Right lung (tissue), 5 donors: ENCODE results near the gene ARMC6. TPM values are rescaled to one million over a fixed set of nuclear protein-coding genes. Genes with fewer than 3 reads are reported as not detected.
"Not testable (repeated sequence)": the region's sequence is repeated elsewhere in the genome, so short reads cannot be mapped to it uniquely, and the experiment has no call there.

ENCODE experiments used
- DNase-seq, 2 donors: peaks; one replicate each; pipeline ENCODE4 v3.0.0-alpha.2; 2013
- polyA plus RNA-seq, 5 donors: library from polyadenylated mRNA; unstranded; fragments of 120-200 nt; gene quantifications; one replicate each; pipeline versions ENCODE4 v1.2.1 to v1.2.3, GENCODE V29; 2013; ENCODE audit warnings: inconsistent platforms in 1 of 5, low replicate concordance in 1 of 5; ENCODE audit not compliant: insufficient read length in 5 of 5, insufficient read depth in 1 of 5

Gene ARMC6
- polyA plus RNA-seq, 5 donors, result 26.6 to 43.7 (median 33.1) TPM

DNA sequence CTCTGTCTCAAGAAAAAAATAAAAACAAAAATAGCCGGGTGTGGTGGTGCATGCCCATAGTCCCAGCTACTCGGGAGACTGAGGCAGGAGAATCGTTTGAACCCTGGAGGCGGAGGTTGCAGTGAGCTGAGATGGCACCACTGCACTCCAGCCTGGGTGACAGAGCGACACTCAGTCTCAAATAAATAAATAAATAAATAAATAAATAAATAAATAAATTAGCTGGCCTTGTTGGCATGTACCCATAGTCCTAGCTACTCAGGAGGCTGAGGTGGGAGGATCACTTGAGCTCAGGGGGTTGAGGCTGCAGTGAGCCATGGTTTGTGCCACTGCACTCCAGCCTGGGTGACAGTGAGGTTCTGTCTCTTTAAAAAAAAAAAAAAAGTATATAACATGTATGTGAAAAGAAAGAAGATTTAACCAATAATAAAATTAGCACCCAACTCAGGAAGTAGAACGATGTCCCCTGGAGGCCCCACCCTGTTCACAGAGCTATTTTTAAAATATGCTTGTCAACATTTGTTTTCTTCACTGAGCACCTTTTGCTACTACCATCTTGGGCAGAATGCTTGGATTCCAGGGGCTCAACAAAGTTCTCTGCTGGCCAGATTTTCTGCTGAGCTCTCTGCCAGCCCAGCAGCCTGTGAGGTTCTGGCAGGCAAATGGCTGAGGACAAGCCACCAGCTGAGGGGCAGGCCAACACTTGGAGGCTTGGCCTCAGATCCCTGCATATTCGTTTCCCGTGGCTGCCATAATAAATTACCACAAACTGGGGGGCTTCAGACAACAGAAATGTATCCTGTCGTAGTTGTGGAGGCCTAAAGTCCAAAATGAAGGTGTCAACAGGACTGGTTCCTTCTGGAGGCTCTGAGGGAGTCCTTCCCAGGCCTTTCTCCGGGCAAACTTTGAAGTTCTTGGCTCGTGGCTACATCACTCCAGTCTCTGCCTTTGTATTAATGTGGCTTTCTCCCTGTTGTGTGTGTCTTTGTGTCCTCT, 35.6 kb downstream of the ARMC6 start:
- no peak for DNase-seq

DNA sequence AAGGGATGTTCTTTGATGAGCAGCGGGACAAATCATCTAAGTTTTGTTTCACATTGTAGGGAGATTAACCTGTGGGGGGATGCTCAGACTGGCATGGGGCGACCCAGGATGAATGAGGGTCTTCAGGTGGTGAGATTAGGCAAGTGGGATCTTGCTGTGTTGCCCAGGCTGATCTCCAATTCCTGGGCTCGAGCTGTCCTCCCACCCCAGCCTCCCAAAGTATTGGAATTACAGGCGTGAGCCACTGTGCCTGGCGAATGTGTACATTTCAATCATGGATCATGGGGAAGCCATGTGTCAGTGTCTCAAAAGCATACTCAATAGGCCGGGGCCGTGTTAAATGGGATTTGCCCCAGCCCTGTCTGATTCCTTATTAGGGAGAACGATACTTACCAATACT, 38.5 kb downstream of the ARMC6 start:
- no peak for DNase-seq

DNA sequence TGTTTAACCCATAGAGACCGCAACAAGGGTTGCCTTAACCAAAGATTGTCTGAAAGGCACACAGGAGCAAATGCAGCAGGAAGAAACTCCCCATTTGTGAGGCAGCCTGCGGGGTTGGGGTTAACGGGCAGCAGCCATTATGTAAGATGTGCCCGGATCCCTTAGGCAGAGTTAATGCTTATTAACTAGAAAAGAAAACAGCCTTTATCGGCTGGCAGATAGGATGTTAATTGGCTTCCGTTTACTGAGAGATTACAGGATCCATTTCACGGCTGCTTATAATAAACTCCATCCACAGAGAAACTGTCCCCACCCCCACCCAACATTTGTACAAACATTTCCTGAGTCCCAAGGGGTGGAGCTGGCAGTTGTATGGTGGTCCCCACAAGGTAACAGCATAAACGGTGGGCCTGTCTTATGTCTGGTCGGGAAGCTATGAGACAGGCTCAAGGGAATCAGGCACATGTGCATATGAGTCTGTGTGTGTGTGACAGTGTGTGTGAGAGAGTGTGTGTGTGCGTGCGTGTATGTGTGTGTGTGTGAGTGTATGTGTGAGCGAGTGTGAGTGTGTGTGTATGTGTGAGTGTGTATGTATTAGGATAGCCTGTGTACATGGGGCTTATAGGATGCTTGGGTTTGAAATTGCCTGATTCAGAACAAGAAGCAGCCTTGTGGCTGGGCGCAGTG, 40.9 kb downstream of the ARMC6 start:
- DNase-seq, result no peak

DNA sequence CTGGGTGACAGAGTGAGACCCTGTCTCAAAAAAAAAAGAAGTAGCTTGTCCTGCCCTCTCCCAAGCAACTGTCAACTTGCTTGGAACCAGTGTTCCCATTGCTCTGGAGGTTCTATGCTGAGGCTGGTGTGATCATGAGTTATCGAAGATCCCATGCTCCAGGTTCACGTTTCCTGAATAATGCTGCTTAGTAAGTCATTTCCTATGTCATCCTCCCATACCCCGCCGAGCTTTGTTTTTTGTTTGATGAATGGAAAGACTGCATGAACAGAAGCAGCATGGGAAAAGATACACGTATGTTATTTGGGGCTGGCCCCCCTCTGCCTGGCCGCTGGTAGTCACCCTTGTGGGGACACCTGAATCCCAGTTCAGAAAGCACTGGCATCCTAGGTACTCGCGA, 41.7 kb downstream of the ARMC6 start:
- no peak for DNase-seq

DNA sequence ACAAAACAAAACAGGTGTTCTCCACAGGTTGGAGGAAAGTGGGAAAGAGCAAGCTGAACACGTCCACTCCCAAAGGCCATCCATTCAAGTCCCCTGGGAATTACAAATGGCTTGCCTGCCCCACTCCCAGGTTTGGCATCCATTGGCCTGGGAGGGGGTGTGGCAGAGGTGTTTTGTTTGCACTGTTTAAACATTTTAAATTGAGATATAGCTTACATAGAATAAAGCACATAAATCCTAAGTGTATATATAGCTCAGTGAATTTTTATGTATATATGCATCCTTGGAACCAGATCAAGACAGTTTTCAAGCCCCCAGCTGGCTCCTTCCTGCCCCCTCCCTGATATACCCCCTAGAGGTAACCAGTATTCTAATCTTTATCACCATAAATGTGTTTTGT, 43.1 kb downstream of the ARMC6 start:
- DNase-seq, result no peak

DNA sequence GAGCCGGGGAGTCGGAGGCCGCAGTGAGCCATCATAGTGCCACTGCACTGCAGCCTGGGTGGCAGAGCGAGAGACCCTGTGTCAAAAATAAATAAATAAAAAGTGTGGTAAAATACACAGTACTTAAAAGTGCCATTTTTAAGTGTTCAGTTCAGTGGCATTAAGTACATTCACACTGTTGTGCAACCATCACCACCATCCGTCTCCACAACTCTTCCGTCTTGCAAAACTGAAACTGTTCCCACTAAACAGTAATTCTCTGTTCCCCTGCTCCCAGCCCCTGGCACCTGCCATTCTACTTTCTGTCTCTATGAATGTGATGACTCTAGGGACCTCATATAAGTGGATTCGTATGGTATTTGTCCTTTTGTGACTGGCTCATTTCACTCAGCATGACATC, 43.7 kb downstream of the ARMC6 start:
- no peak for DNase-seq

DNA sequence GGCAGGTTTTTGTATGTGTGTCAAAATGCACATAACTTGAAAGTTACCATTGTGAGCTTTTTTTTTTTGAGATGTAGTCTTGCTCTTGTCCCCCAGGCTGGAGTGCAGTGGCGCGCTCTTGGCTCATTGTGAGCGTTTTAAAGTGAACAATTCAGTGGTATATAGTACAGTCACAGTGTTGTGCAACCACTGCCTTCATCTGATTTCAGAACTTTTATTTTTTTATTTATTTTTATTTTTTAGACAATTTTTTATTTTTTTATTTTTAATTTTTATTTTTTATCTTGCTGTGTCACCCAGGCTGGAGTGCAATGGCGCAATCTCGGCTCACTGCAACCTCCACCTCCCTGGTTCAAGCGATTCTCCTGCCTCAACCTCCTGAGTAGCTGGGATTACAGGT, 45.4 kb downstream of the ARMC6 start:
- no peak for DNase-seq

DNA sequence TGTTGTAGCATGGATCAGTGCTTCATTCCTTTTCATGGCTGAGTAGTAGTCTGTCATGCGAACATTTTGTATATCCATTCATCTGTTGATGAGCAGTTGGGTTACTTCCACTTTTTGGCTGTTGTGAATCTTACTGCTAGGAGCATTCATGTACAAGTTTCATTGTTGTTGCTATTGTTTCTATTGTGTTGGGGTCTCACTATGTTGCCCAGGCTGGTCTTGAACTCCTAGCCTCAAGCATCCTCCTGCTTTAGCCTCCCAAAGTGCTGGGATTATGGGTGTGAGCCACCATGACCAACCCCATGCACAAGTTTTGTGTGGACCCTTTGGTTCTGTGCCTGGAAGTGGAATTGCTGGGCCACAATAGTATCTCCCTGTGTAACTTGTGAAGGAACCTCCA, 46.2 kb downstream of the ARMC6 start:
- no peak for DNase-seq

DNA sequence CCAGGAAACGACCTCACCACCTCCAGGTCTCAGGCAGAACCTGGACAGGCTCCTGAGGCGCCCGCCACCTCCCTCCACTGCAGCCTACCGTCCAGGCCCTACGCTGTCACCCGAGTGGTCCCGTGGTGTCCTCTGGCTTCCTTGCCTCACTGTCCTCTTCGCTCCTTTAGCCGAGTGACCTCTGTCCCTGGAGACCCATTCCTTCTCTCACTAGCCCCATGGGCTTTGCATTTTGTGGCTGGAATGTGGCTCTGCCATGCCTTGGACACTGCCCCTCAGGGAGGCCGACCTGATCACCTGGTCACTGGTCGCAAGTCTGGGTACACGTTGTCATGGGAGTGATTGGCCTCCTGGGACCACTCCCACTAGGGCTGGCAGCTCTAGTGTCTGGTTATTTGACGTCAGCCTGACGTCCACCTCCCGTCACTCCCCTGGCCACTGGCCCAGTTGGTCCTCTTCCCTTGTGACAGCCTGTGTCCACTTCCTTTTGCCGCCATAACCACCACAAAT, 48.3 kb downstream of the ARMC6 start:
- no peak for DNase-seq

DNA sequence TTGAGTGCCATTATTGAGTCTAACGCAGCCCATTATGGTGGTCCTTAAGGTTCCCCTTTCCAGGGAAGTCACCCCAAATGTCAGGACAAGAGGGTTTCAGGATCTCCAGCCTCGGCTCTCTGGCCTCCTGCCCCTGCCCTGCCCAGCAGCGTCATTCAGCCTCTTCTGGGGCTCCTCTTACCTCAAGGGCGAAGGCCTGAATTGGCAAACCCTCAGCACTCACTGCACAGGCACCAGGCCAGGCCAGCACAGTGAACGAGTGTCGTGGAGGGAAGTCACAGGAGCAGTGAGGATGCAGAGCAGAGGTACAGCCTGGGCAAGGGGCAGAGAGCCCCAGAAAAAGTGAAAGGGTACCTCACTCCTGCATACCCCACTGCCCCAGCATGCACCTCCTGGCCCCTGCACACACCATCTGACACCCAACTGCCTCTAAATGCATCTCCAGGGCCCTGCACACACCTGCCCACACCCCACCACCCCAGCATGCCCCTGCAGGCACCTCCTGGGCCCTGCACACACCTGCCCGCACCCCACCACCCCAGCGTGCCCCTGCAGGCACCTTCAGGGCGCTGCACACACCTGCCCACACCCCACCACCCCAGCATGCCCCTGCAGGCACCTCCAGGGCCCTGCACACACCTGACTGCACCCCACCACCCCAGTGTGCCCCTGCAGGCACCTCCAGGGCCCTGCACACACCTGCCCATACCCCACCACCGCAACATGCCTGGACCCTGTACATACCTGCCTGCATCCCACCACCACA, 50.2 kb downstream of the ARMC6 start:
- DNase-seq, result no peak

DNA sequence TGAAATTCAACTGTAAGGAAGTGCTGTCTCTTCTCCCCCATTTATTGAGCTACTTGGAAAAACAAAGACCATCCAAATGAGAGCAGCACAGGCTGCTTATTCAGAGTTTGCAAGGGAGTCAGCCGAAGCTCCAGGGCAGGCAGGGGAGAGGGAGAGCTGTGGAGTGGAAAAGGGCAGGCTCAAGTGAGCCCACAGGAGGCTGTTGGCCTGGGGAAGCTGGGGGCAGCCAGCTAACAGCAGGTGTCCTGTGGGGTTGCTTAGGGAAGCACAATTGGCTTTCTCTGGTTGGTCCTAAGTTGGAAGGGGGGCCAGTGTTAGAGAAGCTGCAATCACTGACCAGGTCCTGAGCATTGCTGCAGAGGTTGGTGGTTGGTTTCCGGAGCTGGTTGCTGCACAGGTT, 54.3 kb downstream of the ARMC6 start:
- no peak for DNase-seq

DNA sequence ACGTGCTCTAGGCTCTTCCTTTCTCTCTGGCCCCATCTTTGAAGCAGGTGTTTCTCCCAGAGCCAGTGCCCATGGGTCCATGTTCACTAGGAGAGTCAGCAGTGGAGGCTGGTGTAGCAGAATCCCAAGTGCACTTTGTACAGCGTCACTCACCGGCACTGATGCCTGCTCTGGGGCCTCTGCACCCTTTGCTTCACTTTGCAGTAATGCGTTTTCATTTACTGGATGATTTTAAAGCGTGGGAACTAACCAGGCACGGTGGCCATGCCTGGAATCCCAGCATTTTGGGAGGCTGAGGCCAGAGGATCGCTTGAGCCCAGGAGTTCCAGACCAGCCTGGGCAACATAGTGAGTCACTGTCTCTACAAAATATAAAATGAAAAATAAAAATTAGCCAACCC, 61.1 kb downstream of the ARMC6 start:
- no peak for DNase-seq

DNA sequence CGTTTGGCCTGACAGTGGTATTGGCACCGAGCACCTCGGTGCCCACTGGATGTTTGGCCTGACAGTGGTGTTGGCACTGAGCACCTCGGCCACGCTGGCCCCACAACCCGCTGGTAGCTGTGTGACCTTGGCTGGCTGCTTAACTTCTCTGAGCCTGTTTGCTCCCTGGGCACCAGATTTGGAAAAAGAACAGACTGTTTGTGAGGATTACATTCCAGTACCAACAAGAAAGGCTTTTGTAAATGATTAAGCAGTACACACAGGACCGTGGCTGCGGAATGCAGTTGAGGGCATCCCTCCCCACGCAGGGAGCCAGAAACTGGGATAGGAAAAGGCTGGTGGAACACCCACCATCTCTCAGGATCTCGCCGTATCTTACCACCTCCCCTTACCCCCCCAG, 62.3 kb downstream of the ARMC6 start:
- no peak for DNase-seq

DNA sequence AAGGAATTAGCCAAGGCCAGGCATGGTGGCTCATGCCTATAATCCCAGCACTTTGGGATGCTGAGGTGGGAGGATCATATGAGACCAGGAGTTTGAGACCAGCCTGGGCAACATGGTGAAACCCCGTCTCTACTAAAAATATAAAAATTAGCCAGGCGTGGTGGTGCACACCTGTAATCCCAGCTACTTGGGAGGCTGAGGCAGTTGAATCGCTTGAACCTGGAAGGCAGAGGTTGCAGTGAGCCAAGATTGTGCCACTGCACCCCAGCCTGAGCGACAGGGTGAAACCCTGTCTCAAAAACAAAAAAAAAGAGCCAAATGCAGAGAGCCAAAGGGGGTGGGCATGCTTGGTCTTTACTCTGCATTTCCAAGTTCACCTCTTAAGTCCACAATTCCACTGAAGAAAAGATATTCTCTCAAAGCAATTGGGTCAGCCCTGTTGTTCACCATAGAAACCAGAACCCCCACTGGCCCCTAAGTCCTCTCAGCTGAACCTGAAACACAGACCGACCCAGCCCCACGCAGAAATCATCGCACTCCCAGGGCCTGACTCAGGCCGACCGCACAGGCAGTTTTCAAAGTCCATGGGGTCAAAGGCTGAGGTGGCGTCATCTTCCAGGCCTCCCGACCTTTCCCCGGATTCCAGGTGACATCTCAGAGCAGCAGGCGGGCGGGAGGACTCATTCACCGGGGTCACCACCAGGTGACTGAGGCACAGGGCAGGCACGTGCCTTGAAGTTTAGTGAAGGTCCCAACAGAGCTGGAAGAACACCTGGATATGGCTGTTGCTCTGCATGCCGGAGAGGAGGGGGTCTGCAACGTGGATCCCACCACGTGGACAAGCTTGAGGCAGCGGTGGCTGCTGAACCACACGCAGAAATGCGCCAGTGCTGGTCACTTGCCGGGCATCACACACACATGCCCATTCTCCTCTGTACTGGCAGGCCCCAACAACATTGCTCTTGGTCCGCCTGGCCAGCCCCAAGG, 63.5 kb downstream of the ARMC6 start:
- DNase-seq, result no peak

DNA sequence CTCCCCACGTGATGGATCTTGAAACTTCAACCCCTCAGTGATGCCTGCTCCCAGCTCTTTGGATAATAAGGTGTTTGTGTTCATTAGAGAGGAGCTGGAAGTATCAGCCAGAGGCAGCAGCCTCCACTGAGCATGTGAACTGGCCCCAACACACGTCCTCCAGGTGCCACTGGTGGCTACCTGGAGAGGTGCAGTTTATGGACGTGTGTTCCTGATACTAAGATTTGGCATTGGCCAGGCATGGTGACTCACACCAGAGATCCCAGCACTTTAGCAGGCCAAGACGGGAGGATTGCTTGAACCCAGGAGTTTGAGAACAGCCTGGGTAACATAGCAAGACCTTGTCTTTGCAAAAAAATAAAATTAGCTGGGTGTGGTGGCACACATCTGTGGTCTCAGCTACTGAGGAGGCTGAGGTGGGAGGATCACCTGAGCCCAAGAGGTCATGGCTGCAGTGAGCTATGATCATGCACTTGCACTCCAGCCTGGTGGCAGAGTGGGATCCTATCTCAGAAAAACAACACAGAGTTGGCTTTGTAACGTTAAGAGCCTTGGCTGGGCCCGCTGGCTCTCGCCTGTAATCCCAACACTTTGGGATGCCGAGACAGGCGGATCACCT, 64.8 kb downstream of the ARMC6 start:
- no peak for DNase-seq

DNA sequence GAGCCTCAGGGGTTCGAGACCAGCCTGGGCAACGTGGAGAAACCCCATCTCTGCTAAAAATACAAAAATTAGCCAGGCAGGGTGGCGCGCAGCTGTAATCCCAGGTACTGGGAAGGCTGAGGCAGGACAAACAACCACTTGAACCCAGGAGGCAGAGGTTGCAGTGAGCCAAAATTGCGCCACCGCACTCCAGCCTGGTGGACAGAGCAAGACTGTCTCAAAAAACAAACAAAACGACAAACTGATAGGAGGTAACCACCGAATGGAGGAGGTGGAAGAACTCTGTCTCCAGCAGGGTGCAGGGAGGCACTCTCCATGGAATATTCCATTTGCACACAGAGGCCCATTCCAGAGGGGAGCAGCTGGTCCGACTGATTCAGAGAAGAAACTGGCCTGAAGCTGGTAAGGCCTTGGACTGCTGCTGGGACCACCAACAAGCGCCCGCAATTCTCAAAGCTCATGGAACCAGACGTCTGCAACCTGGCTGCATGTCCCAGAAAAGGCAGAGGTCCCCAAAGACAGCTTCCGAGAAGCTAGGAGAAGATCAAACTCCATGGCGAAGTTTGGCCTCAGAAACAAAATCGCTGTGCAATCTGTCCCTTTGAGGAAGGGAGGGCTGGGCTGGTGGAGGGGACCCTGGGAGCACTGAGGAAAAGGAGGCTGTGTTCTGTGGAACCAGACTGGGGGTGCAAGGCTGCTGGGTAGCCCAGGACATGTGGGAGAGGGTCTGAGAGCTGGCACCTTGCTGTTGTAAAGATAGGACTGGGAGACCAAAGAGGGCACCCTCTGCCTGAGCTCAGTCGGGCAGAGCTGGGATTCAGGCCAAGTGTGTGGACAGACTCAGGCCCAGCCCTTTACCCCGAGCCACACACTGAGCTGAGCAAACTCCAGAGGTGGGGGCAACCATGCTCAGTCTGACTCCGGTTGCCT, 65.6 kb downstream of the ARMC6 start:
- DNase-seq, result no peak

DNA sequence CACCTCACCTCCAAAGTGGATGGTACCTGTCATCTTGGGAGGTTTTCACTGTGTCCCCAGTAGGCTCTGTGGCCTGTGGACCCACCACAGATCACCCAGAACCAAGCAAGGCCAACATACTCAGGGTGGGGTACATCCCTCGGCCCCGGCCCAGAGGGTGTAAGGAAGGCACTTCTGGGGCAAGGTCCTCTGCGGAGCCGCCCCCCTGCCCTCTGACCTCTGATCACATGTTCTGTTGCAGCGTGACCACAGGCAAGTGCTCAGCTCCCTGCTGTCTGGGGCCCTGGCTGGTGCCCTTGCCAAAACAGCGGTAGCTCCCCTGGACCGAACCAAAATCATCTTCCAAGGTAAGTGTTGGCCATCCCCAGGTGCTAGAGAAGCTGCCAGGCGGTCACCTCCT, 68.1 kb downstream of the ARMC6 start:
- DNase-seq, result no peak

DNA sequence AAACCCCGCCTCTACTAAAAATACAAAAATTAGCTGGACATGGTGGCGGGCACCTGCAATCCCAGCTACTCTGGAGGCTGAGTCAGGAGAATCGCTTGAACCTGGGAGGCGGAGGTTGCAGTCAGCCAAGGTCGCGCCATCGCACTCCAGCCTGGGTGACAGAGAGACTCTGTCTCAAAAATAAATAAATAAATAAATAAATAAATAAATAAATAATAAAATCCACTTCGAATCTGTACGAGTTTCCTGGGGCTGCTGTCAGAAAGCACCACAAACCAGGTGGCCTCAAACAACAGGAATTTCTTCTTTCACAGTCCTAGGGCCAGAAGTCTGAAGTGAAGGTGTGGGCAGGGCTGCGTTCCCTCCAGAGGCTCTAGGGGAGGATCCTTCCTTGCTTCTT, 69.2 kb downstream of the ARMC6 start:
- DNase-seq, result not testable (repeated sequence)

DNA sequence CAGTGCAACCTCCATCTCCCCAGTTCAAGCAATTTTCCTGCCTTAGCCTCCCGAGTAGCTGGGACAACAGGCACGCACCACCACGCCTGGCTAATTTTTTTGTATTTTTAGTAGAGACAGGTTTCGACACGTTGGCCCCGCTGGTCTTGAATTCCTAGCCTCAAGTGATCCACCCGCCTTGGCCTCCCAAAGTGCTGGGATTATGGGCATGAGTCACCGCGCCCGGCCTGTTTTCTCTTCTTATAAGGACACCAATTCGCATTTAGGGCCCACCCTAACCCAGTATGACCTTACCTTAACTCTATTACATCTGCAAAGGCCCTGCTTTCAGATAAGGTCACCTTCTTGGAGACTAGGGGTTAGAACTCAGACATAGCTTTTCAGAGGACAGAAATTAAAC, 69.8 kb downstream of the ARMC6 start:
- DNase-seq, result no peak
